CD8-positive, alpha-beta memory T cell (primary cell): Measurements from ENCODE around the gene AP4M1. TPM values are rescaled to one million over a fixed set of nuclear protein-coding genes. Genes with fewer than 3 reads are reported as not detected.
A peak's percentile ranks its signal among the peaks of the same experiment; 100 is the strongest.

ENCODE experiments used
- CTCF ChIA-PET: fragments of 350-600 bp; sonication (Branson Sonifier 250); formaldehyde crosslinking; loops from one replicate; lab custom pipeline; 2021; ENCODE audit warnings: antibody characterized with exemption; lab: Charles Lee
- POLR2A ChIA-PET: fragments of 350-600 bp; sonication (Branson Sonifier 250); formaldehyde crosslinking; loops from one replicate; lab custom pipeline; 2021; ENCODE audit warnings: antibody characterized with exemption; lab: Charles Lee
- DNase-seq, 5 donors: peaks; one replicate each; pipeline versions ENCODE4 v3.0.0 to v3.0.0-alpha.2; 2020 to 2022; ENCODE audit warnings: mixed read lengths in 1 of 5
- H3K27ac ChIP-seq: one replicate; pipeline ENCODE4 v1.7.0; 2013; ENCODE audit warnings: low read depth, mild to moderate bottlenecking, low read length, moderate library complexity
- H3K27me3 ChIP-seq: 2 replicates; pipeline ENCODE4 v1.7.0; 2013; ENCODE audit warnings: low read length, mild to moderate bottlenecking; ENCODE audit not compliant: insufficient read depth, poor library complexity, severe bottlenecking
- H3K36me3 ChIP-seq: 2 replicates; pipeline ENCODE4 v1.7.0; 2013; ENCODE audit warnings: mild to moderate bottlenecking, low read length, moderate library complexity; ENCODE audit not compliant: insufficient read depth
- H3K4me1 ChIP-seq: 2 replicates; pipeline ENCODE4 v1.7.0; 2013; ENCODE audit warnings: mild to moderate bottlenecking, low read length, moderate library complexity; ENCODE audit not compliant: insufficient read depth
- H3K4me3 ChIP-seq: 2 replicates; pipeline ENCODE4 v1.7.0; 2013; ENCODE audit warnings: mild to moderate bottlenecking, low read length
- H3K9me3 ChIP-seq: 2 replicates; pipeline ENCODE4 v1.7.0; 2013; ENCODE audit warnings: mild to moderate bottlenecking, low read length
- H3K27ac Mint-ChIP-seq, 8 donors: one replicate each; pipeline ENCODE4 v1.8.0; 2020 to 2021; ENCODE audit warnings: mixed read lengths in 8 of 8, mild to moderate bottlenecking in 6 of 8, inconsistent platforms in 3 of 8, moderate library complexity in 3 of 8
- H3K27me3 Mint-ChIP-seq, 2 donors: one replicate each; pipeline ENCODE4 v1.8.0; 2020 to 2021; ENCODE audit warnings: mixed read lengths in 2 of 2, mild to moderate bottlenecking in 1 of 2, moderate library complexity in 1 of 2
- H3K36me3 Mint-ChIP-seq, 3 donors: one replicate each; pipeline ENCODE4 v1.8.0; 2020 to 2021; ENCODE audit warnings: mixed read lengths in 3 of 3, inconsistent platforms in 1 of 3, mild to moderate bottlenecking in 1 of 3
- H3K4me1 Mint-ChIP-seq, 3 donors: one replicate each; pipeline ENCODE4 v1.8.0; 2020 to 2021; ENCODE audit warnings: mixed read lengths in 3 of 3, inconsistent platforms in 1 of 3, mild to moderate bottlenecking in 1 of 3
- H3K4me3 Mint-ChIP-seq, 7 donors: one replicate each; pipeline ENCODE4 v1.8.0; 2020 to 2021; ENCODE audit warnings: mixed read lengths in 7 of 7, mild to moderate bottlenecking in 6 of 7, moderate library complexity in 4 of 7, inconsistent platforms in 2 of 7
- H3K9me3 Mint-ChIP-seq, 5 donors: one replicate each; pipeline ENCODE4 v1.8.0; 2020 to 2022; ENCODE audit warnings: mixed read lengths in 5 of 5, mild to moderate bottlenecking in 3 of 5, moderate library complexity in 2 of 5, inconsistent platforms in 1 of 5
- polyA plus RNA-seq: library from polyadenylated mRNA; unstranded; fragments of 300-500 nt; fragmentation: Illumina TruSeq; gene quantifications from one replicate; pipeline ENCODE4 v1.2.3, GENCODE V29; 2021
- total RNA-seq, 2 experiments: library from RNA; stranded (reverse); gene quantifications; one replicate each; pipeline ENCODE4 v1.2.3, GENCODE V29; 2021

Gene AP4M1
- total and polyA plus RNA-seq, 3 experiments from 2014 or later = 5.2 to 17.3 (median 13.8) TPM

GRCh38 chr7:100157334-100158228 is 56.1 kb downstream of the AP4M1 start:
- Mint-ChIP-seq H3K4me1 (peaks cover 27 to 62% (median 47%) of the 10 kb centered on the region in 3 donors), H3K9me3 (no peaks in the 10 kb centered on the region)
- no peaks in the 10 kb centered on the region for H3K27me3 ChIP-seq

More at GRCh38 chr7:100157334-100158228, 56.1 kb downstream of the AP4M1 start:
- H3K4me3 Mint-ChIP-seq = peak overlapping the region; percentile 77 to 91 (median 85)
- peak overlapping the region; percentile 68 to 96 (median 90) for H3K27ac Mint-ChIP-seq
- H3K9me3 ChIP-seq = no peaks in the 10 kb centered on the region
- peak overlapping the region; percentile 75 for H3K27ac ChIP-seq
- ChIA-PET POLR2A (interaction anchor here (0.5 to 2.8 kb wide), 6 partner anchors 9 to 114 kb away, joined by 3 to 23 read pairs (median 4); partner anchors contain the start of genes GPC2, LAMTOR4 and STAG3), CTCF (interaction anchor here (1.0 to 6.1 kb wide), 5 partner anchors 9 to 33 kb away, joined by 3 to 22 read pairs (median 6); partner anchors contain the start of gene GAL3ST4)
- H3K4me1 ChIP-seq = peaks cover 35% of the 10 kb centered on the region
- peaks cover 13% of the 10 kb centered on the region for H3K36me3 ChIP-seq
- H3K36me3 Mint-ChIP-seq = peaks cover 0 to 50% (median 2%) of the 10 kb centered on the region in 3 donors
- DNase-seq = no peak
- H3K27me3 Mint-ChIP-seq = no peaks in the 10 kb centered on the region
- H3K4me3 ChIP-seq = peak overlapping the region; percentile 42

Other genes starting within 250 kb of the AP4M1 start
- gene OR2AE1, start 224.6 kb upstream of the AP4M1 start, total RNA-seq = under 1 TPM in 1 of 2 experiments, not detected in 1; 0.26 TPM
- gene OR2AE1, start 224.6 kb upstream of the AP4M1 start, polyA plus RNA-seq = not detected
- 10 to 100 TPM; 30.0 to 31.0 TPM for gene TRIM4, start 182.1 kb upstream of the AP4M1 start, total RNA-seq
- gene TRIM4, start 182.1 kb upstream of the AP4M1 start, polyA plus RNA-seq = 25.8 TPM
- gene GJC3, start 172.0 kb upstream of the AP4M1 start, total RNA-seq = under 1 TPM in 1 of 2 experiments, not detected in 1; 0.20 TPM
- not detected for gene GJC3, start 172.0 kb upstream of the AP4M1 start, polyA plus RNA-seq
- gene AZGP1, start 125.6 kb upstream of the AP4M1 start, total RNA-seq = not detected
- not detected for gene AZGP1, start 125.6 kb upstream of the AP4M1 start, polyA plus RNA-seq
- 10 to 100 TPM; 48.4 to 53.4 TPM for gene ZKSCAN1, start 86.0 kb upstream of the AP4M1 start, total RNA-seq
- 57.9 TPM for gene ZKSCAN1, start 86.0 kb upstream of the AP4M1 start, polyA plus RNA-seq
- gene ZSCAN21, start 51.9 kb upstream of the AP4M1 start, total RNA-seq = 10 to 100 TPM; 10.7 to 11.3 TPM
- 8.2 TPM for gene ZSCAN21, start 51.9 kb upstream of the AP4M1 start, polyA plus RNA-seq
- 10 to 100 TPM; 26.8 to 27.9 TPM for gene ZNF3, start 19.9 kb upstream of the AP4M1 start, total RNA-seq
- 29.8 TPM for gene ZNF3, start 19.9 kb upstream of the AP4M1 start, polyA plus RNA-seq
- 100 to 1,000 TPM; 110 to 111 TPM for gene COPS6, start 12.7 kb upstream of the AP4M1 start, total RNA-seq
- 144 TPM for gene COPS6, start 12.7 kb upstream of the AP4M1 start, polyA plus RNA-seq
- 100 to 1,000 TPM; 440 to 452 TPM for gene MCM7, start 246 bp upstream of the AP4M1 start, total RNA-seq
- 28.9 TPM for gene MCM7, start 246 bp upstream of the AP4M1 start, polyA plus RNA-seq
- 10 to 100 TPM; 75.7 to 82.3 TPM for gene TAF6, start 17.7 kb downstream of the AP4M1 start, total RNA-seq
- gene TAF6, start 17.7 kb downstream of the AP4M1 start, polyA plus RNA-seq = 39.8 TPM
- gene CNPY4, start 18.0 kb downstream of the AP4M1 start, total RNA-seq = 10 to 100 TPM; 18.9 to 19.0 TPM
- gene CNPY4, start 18.0 kb downstream of the AP4M1 start, polyA plus RNA-seq = 24.1 TPM
- 1 to 10 TPM; 4.4 TPM for gene MBLAC1, start 25.3 kb downstream of the AP4M1 start, total RNA-seq
- 2.3 TPM for gene MBLAC1, start 25.3 kb downstream of the AP4M1 start, polyA plus RNA-seq
- gene LAMTOR4, start 47.3 kb downstream of the AP4M1 start, total RNA-seq = 100 to 1,000 TPM; 125 to 130 TPM
- 386 TPM for gene LAMTOR4, start 47.3 kb downstream of the AP4M1 start, polyA plus RNA-seq
- gene TRAPPC14, start 57.1 kb downstream of the AP4M1 start, total RNA-seq = 10 to 100 TPM; 30.5 to 33.2 TPM
- gene TRAPPC14, start 57.1 kb downstream of the AP4M1 start, polyA plus RNA-seq = 3.4 TPM
- gene GAL3ST4, start 67.0 kb downstream of the AP4M1 start, total RNA-seq = 1 to 10 TPM; 1.0 to 1.6 TPM
- 0.52 TPM for gene GAL3ST4, start 67.0 kb downstream of the AP4M1 start, polyA plus RNA-seq
- 1 to 10 TPM; 1.6 to 2.1 TPM for gene GPC2, start 75.7 kb downstream of the AP4M1 start, total RNA-seq
- gene GPC2, start 75.7 kb downstream of the AP4M1 start, polyA plus RNA-seq = not detected
- gene STAG3, start 76.3 kb downstream of the AP4M1 start, total RNA-seq = 1 to 10 TPM; 5.0 to 5.1 TPM
- 1.5 TPM for gene STAG3, start 76.3 kb downstream of the AP4M1 start, polyA plus RNA-seq
- gene PVRIG, start 118.3 kb downstream of the AP4M1 start, total RNA-seq = 10 to 100 TPM; 23.9 to 24.5 TPM
- 131 TPM for gene PVRIG, start 118.3 kb downstream of the AP4M1 start, polyA plus RNA-seq
- not detected for gene SPDYE3, start 206.1 kb downstream of the AP4M1 start, total RNA-seq
- gene SPDYE3, start 206.1 kb downstream of the AP4M1 start, polyA plus RNA-seq = 9.8 TPM